K562 (cell line): ENCODE data around the gene GPC2. TPM values are rescaled to one million over a fixed set of nuclear protein-coding genes. Genes with fewer than 3 reads are reported as not detected.
A peak's percentile ranks its signal among the peaks of the same experiment; 100 is the strongest.

Experiments
- CREB1 ChIP-seq, 2 experiments: sonication (generic) in 1 of 2; formaldehyde crosslinking in 1 of 2; IDR thresholded peaks; 2 replicates each; pipeline versions ENCODE4 v1.6.1 to v1.8.0; 2012 to 2022; ENCODE audit warnings: inconsistent platforms in 1 of 2, mild to moderate bottlenecking in 1 of 2, missing genetic modification reagents in 1 of 2, moderate library complexity in 1 of 2
- FOXA3 ChIP-seq, 2 experiments: fragments of 450-650 bp in 1 of 2; sonication (generic) in 1 of 2; formaldehyde crosslinking; IDR thresholded peaks in 1 of 2; conservative IDR thresholded peaks in 1 of 2; 2 replicates each; pipeline versions ENCODE4 v1.4.0 to v1.8.0; 2020 to 2022; ENCODE audit warnings: mild to moderate bottlenecking in 2 of 2, missing genetic modification reagents in 1 of 2
- TEAD4 ChIP-seq, 2 experiments: sonication (generic) in 1 of 2; formaldehyde crosslinking in 1 of 2; IDR thresholded peaks; 2 replicates each; pipeline versions ENCODE4 v1.6.1 to v1.8.0; 2012 to 2022; ENCODE audit warnings: borderline replicate concordance in 1 of 2, inconsistent platforms in 1 of 2, low read length in 1 of 2, mild to moderate bottlenecking in 1 of 2, missing genetic modification reagents in 1 of 2
- THRA ChIP-seq: fragments of 450-650 bp; IDR thresholded peaks from 2 replicates; pipeline ENCODE4 v1.6.1; 2017; ENCODE audit warnings: mild to moderate bottlenecking, moderate library complexity
- TSHZ1 ChIP-seq: fragments of 250-450 bp; sonication (Bioruptor Pico); IDR thresholded peaks from 2 replicates; pipeline ENCODE4 v1.4.0; 2020; ENCODE audit warnings: mild to moderate bottlenecking, moderate library complexity
- ZNF174 ChIP-seq: fragments of 250-450 bp; sonication (Bioruptor Pico); IDR thresholded peaks from 2 replicates; pipeline ENCODE4 v1.4.0; 2020; ENCODE audit warnings: mild to moderate bottlenecking
- ZNF239 ChIP-seq: fragments of 250-450 bp; sonication (Bioruptor Pico); IDR thresholded peaks from 2 replicates; pipeline ENCODE4 v1.4.0; 2020; ENCODE audit warnings: mild to moderate bottlenecking
- ZNF311 ChIP-seq: fragments of 250-450 bp; sonication (Bioruptor Pico); IDR thresholded peaks from 2 replicates; pipeline ENCODE4 v1.4.0; 2020; ENCODE audit warnings: mild to moderate bottlenecking, moderate library complexity
- ZNF444 ChIP-seq: fragments of 250-450 bp; sonication (Bioruptor Pico); IDR thresholded peaks from 2 replicates; pipeline ENCODE4 v1.4.0; 2020; ENCODE audit warnings: mild to moderate bottlenecking, moderate library complexity
- ZNF696 ChIP-seq: fragments of 250-450 bp; sonication (Bioruptor Pico); conservative IDR thresholded peaks from 2 replicates; pipeline ENCODE4 v1.4.0; 2020; ENCODE audit warnings: mild to moderate bottlenecking, moderate library complexity
- ZNF79 ChIP-seq: fragments of 250-450 bp; sonication (Bioruptor Pico); IDR thresholded peaks from 2 replicates; pipeline ENCODE4 v1.4.0; 2020; ENCODE audit warnings: low read depth, mild to moderate bottlenecking, moderate library complexity
- polyA plus RNA-seq, 8 experiments: library from polyadenylated mRNA; depleted of rRNA in 4 of 8; stranded (reverse) in 5 of 8; unstranded in 3 of 8; fragments of >200 nt; fragmentation: Nextera tagmentation in 2 of 8; fragmentation: Illumina TruSeq in 1 of 8; extraction: Ambion mirVana in 2 of 8; extraction: Trizol in 1 of 8; gene quantifications; 2 replicates each; pipeline versions ENCODE4 v1.2.1 to v1.2.3, GENCODE V29; 2011 to 2014; ENCODE audit warnings: inconsistent platforms in 1 of 8, missing spikeins in 1 of 8
- total RNA-seq, 7 experiments: library from RNA; depleted of rRNA in 6 of 7; stranded (reverse); fragments of >200 nt in 6 of 7; fragmentation: Illumina TruSeq in 2 of 7; extraction: Trizol in 2 of 7; gene quantifications; 2 replicates each; pipeline versions ENCODE4 v1.2.1 to v1.2.3, GENCODE V29; 2011 to 2021; ENCODE audit warnings: low replicate concordance in 1 of 7
- TF ChIP-seq, protein P1 (sequence below), 2 experiments: fragments of 450-650 bp; formaldehyde crosslinking in 1 of 2; IDR thresholded peaks; 2 replicates each; pipeline versions ENCODE4 v1.4.0 to v1.6.1; 2014 to 2020; ENCODE audit warnings: mild to moderate bottlenecking in 2 of 2, borderline replicate concordance in 1 of 2, low read depth in 1 of 2

The GPC2 gene
- total and polyA plus RNA-seq, 9 of the 15 experiments (the other 6 are each of a cell fraction or from before 2014, with no cell fraction given): 0.06 to 7.7 (median 1.4) TPM; not detected in 1

GRCh38 chr7:100167912-100168323, 9.3 kb downstream of the GPC2 start (continued):
- TF ChIP-seq, protein P1, sequence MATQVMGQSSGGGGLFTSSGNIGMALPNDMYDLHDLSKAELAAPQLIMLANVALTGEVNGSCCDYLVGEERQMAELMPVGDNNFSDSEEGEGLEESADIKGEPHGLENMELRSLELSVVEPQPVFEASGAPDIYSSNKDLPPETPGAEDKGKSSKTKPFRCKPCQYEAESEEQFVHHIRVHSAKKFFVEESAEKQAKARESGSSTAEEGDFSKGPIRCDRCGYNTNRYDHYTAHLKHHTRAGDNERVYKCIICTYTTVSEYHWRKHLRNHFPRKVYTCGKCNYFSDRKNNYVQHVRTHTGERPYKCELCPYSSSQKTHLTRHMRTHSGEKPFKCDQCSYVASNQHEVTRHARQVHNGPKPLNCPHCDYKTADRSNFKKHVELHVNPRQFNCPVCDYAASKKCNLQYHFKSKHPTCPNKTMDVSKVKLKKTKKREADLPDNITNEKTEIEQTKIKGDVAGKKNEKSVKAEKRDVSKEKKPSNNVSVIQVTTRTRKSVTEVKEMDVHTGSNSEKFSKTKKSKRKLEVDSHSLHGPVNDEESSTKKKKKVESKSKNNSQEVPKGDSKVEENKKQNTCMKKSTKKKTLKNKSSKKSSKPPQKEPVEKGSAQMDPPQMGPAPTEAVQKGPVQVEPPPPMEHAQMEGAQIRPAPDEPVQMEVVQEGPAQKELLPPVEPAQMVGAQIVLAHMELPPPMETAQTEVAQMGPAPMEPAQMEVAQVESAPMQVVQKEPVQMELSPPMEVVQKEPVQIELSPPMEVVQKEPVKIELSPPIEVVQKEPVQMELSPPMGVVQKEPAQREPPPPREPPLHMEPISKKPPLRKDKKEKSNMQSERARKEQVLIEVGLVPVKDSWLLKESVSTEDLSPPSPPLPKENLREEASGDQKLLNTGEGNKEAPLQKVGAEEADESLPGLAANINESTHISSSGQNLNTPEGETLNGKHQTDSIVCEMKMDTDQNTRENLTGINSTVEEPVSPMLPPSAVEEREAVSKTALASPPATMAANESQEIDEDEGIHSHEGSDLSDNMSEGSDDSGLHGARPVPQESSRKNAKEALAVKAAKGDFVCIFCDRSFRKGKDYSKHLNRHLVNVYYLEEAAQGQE (IDR thresholded peaks at IDR 0.05; ENCODE audit: borderline replicate concordance): no peak
- TF ChIP-seq, protein P1 (CRISPR knock-in tag; IDR thresholded peaks at IDR 0.05; ENCODE audit: low read depth): no peak
- no peak for TF ChIP-seq ZNF696
- TF ChIP-seq FOXA3 (CRISPR knock-in tag; conservative IDR thresholded peaks at IDR 0.05 in 1 of 2, IDR thresholded peaks at IDR 0.05 in 1 of 2): no peak
- no peak for TF ChIP-seq ZNF444 (CRISPR knock-in tag)
- no peak for TF ChIP-seq TSHZ1
- no peak for TF ChIP-seq ZNF174 (CRISPR knock-in tag)
- TF ChIP-seq THRA: no peak
- no peak for TF ChIP-seq ZNF79 (CRISPR knock-in tag)
- no peak for TF ChIP-seq ZNF311
- TF ChIP-seq CREB1 (IDR thresholded peaks at IDR 0.05): peak; percentile 18; the same call in 1 of the 2 replicates
- TF ChIP-seq CREB1 (CRISPR knock-in tag; IDR thresholded peaks at IDR 0.05): peak; percentile 59; the same call in 1 of the 2 replicates
- TF ChIP-seq ZNF239: peak; percentile 89
- TF ChIP-seq TEAD4 (IDR thresholded peaks at IDR 0.05; ENCODE audit: low read length): peak; percentile 34; the same call in 1 of the 2 replicates
- TF ChIP-seq TEAD4 (CRISPR knock-in tag; IDR thresholded peaks at IDR 0.05; ENCODE audit: borderline replicate concordance): no peak
